Gastrocnemius medialis (tissue), 4 donors: ENCODE data around the gene MED12L.

Source experiments
- CTCF ChIP-seq, 5 experiments: fragments of 450-650 bp in 3 of 5; fragments of 200-600 bp in 2 of 5; sonication (generic) in 2 of 5; IDR thresholded peaks in 4 of 5; conservative IDR thresholded peaks in 1 of 5; 1 replicate in 4 of 5; 2 replicates in 1 of 5; pipeline ENCODE4 v1.5.1; 2016 to 2019; ENCODE audit warnings: antibody characterized with exemption in 5 of 5, mild to moderate bottlenecking in 3 of 5, moderate library complexity in 3 of 5
- POLR2A ChIP-seq, 2 donors: fragments of 450-650 bp; IDR thresholded peaks; one replicate each; pipeline ENCODE4 v1.6.1; 2017; ENCODE audit warnings: antibody characterized with exemption in 2 of 2, mild to moderate bottlenecking in 2 of 2, moderate library complexity in 2 of 2

- no peak for TF ChIP-seq CTCF (IDR thresholded peaks at IDR 0.05 in 4 of 5, conservative IDR thresholded peaks at IDR 0.05 in 1 of 5)
- TF ChIP-seq POLR2A (IDR thresholded peaks at IDR 0.05): no peak
Observed at GRCh38 chr3:151171145-151171757, 85.8 kb downstream of the MED12L start.
